Measurements from ENCODE around the gene EIF4B. TPM values are rescaled to one million over a fixed set of nuclear protein-coding genes. Genes with fewer than 3 reads are reported as not detected.
A peak's percentile ranks its signal among the peaks of the same experiment; 100 is the strongest.

Gene EIF4B, protein sequence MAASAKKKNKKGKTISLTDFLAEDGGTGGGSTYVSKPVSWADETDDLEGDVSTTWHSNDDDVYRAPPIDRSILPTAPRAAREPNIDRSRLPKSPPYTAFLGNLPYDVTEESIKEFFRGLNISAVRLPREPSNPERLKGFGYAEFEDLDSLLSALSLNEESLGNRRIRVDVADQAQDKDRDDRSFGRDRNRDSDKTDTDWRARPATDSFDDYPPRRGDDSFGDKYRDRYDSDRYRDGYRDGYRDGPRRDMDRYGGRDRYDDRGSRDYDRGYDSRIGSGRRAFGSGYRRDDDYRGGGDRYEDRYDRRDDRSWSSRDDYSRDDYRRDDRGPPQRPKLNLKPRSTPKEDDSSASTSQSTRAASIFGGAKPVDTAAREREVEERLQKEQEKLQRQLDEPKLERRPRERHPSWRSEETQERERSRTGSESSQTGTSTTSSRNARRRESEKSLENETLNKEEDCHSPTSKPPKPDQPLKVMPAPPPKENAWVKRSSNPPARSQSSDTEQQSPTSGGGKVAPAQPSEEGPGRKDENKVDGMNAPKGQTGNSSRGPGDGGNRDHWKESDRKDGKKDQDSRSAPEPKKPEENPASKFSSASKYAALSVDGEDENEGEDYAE
- 100 to 1,000 TPM; 279 to 338 TPM for total RNA-seq

DNA sequence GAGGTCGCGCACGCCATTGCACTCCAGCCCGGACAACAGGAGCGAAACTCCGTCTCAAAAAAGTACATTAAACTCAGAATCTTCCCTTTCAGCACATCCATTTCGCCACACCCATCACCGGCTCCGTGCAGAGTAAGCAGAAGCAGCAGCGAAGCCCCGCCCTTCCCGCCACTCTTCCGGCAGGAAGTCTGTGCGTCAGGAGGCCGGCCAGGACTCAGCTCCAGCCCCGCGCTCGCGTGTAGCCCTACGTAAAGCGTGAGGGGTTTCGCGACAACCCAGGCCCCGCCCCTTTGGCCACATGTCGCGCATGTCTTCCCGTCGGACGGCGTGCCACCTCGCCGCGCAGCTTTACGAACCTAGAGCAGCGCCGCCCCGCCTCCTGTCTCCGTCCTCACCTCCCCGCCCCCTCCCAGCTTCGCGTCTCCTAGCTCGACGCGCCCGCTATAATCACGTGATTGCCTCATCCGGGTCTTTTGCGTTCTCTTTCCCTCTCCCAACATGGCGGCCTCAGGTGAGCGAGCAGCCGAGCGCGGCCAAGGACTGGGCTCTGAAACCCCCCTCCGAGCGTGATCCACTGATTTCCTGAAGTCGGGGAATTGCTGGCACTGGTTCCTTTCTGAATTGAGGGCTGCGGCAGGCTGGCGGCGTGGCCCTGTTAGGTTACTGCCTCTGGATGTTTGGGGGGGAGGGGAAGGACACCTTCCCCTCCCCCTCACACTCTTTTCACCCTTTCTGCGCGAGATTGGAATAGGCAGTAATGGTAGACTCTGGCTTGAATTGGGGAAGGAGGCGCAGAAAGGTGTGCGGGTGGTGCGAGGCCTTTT is at the start of gene EIF4B:
EIF4B (plus strand) TSS at position 471 of the 824 bp plus-strand sequence; CDS start at position 499, 28 bp downstream.
- H3K4me1 ChIP-seq (ENCODE audit: control insufficient read depth in 1 of 2, low read depth in 2 of 2), result peaks cover 29 to 51% of the 10 kb centered on the region in 2 donors
- H3K27ac ChIP-seq, result peak within 1 kb of the TSS; percentile 74 to 83
- DNase-seq (ENCODE audit: low spot score), result peak; percentile 99
- no peaks in the 10 kb centered on the region for H3K36me3 ChIP-seq
- ATAC-seq (ENCODE audit: insufficient number of reproducible peaks, low FRiP score, low read depth), result peak; percentile 97
- H3K9me3 ChIP-seq, result no peaks in the 10 kb centered on the region
- H3K4me3 ChIP-seq, result peak within 1 kb of the TSS; percentile 89
- TF ChIP-seq, protein P1, sequence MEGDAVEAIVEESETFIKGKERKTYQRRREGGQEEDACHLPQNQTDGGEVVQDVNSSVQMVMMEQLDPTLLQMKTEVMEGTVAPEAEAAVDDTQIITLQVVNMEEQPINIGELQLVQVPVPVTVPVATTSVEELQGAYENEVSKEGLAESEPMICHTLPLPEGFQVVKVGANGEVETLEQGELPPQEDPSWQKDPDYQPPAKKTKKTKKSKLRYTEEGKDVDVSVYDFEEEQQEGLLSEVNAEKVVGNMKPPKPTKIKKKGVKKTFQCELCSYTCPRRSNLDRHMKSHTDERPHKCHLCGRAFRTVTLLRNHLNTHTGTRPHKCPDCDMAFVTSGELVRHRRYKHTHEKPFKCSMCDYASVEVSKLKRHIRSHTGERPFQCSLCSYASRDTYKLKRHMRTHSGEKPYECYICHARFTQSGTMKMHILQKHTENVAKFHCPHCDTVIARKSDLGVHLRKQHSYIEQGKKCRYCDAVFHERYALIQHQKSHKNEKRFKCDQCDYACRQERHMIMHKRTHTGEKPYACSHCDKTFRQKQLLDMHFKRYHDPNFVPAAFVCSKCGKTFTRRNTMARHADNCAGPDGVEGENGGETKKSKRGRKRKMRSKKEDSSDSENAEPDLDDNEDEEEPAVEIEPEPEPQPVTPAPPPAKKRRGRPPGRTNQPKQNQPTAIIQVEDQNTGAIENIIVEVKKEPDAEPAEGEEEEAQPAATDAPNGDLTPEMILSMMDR (IDR thresholded peaks at IDR 0.05), result no peak
- H3K27me3 ChIP-seq (replicated peaks; ENCODE audit: insufficient read depth), result no peaks in the 10 kb centered on the region

DNA sequence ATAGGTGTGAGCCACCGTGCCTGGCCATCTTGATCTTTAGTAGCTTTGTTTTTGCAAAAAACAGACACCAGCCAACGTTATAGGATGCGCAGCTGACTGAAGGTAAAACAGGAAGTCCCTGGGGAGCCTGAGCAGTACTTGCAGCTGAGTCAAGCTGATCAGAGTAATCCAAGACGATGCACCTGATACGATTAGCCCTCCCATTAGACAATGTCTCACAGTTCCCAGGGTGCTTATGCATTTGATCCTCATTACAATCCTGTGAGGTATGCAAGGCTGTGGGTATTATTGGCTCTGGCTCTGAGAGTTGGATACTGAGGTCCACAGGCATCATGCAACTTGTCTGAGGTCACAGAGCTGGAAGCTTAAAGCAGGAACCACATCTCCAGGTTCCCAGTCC is 49.3 kb upstream of the EIF4B start:
- no peak for ATAC-seq (ENCODE audit: insufficient number of reproducible peaks, low FRiP score, low read depth)
- Histone ChIP-seq H3K9me3 (no peaks in the 10 kb centered on the region), H3K4me1 (ENCODE audit: control insufficient read depth in 1 of 2, low read depth in 2 of 2) (no peaks in the 10 kb centered on the region)

DNA sequence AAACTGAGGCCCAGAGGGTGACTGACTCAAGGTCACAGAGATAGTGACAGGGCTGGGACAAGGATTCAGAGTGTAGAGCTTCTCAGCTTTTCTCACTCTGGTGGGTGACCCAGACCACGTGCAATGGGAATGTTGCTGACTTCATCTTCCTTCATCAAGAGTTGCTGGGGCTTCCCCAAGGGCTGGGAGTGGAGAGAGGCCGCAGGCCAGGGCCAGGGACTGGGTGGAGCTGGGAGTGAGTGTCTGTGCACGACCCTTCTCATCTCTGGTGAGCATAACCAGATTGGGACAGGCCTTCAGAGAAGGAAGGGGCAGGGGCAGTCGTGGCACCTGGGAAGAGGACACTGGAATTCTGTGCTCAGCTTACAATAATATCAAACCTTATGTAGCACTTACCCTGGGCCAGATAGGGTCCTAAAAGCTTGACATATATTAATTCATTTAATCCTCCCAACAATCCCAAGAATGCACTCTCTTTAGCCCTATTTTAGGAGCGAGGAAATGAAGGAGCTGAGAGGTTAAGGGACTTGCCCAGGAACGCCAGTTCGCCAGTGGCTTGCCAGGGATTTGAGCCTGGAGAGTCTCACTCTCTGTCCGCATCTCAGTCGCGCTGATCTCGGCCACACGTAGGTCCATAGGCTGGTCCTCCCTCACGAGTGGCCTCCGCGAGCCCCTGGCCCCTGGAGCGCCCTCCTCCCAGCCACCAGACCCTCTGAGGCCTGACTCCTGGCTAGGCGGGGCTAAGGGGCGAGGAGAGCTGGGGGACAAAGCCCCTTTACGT is 41.5 kb upstream of the EIF4B start:
- ATAC-seq (ENCODE audit: insufficient number of reproducible peaks, low FRiP score, low read depth) (no peak), DNase-seq (ENCODE audit: low spot score) (no peak)
- Histone ChIP-seq H3K4me1 (ENCODE audit: control insufficient read depth in 1 of 2, low read depth in 2 of 2) (no peaks in the 10 kb centered on the region), H3K27me3 (replicated peaks; ENCODE audit: insufficient read depth) (no peaks in the 10 kb centered on the region), H3K36me3 (no peaks in the 10 kb centered on the region), H3K4me3 (peak overlapping the region; percentile 39), H3K9me3 (no peaks in the 10 kb centered on the region), H3K27ac (no peak overlapping the region)
- TF ChIP-seq, protein P1 (IDR thresholded peaks at IDR 0.05), result no peak

More for the DNA sequence above, 49.3 kb upstream of the EIF4B start:
- no peak overlapping the region for H3K27ac ChIP-seq
- H3K4me3 ChIP-seq, result no peak overlapping the region
- H3K36me3 ChIP-seq, result no peaks in the 10 kb centered on the region
- H3K27me3 ChIP-seq (replicated peaks; ENCODE audit: insufficient read depth), result no peaks in the 10 kb centered on the region
- DNase-seq (ENCODE audit: low spot score), result no peak
- TF ChIP-seq, protein P1 (IDR thresholded peaks at IDR 0.05), result no peak

DNA sequence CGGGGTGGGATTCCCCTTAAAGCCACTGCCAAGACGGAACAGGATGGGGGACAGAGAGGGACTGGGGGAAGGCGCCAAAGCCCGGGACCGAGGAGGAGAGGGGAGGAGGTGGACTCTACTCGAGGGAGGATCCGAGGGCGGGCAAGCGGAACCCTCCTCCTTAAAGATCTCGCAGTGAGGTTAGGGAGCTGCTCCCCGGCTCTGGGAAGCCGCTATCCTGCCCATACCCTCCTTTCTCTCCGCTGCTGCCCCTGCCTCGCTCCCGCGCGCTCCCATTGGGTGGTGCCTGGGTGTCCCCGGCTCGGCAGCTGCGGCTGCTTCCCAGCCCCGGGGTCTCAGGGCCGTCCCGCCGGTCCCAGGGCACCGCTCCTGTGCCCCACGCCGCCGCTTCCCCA is 40.9 kb upstream of the EIF4B start:
- DNase-seq (ENCODE audit: low spot score), result no peak
- H3K27ac ChIP-seq, result no peak overlapping the region
- H3K9me3 ChIP-seq, result no peaks in the 10 kb centered on the region
- TF ChIP-seq, protein P1 (IDR thresholded peaks at IDR 0.05), result no peak
- no peaks in the 10 kb centered on the region for H3K4me1 ChIP-seq (ENCODE audit: control insufficient read depth in 1 of 2, low read depth in 2 of 2)
- peak overlapping the region; percentile 39 for H3K4me3 ChIP-seq
- no peaks in the 10 kb centered on the region for H3K36me3 ChIP-seq
- no peak for ATAC-seq (ENCODE audit: insufficient number of reproducible peaks, low FRiP score, low read depth)
- H3K27me3 ChIP-seq (replicated peaks; ENCODE audit: insufficient read depth), result no peaks in the 10 kb centered on the region
